ENCODE data around the gene NTRK3. TPM values are rescaled to one million over a fixed set of nuclear protein-coding genes. Genes with fewer than 3 reads are reported as not detected.

NTRK3 gene
- polyA plus RNA-seq, 1 experiment, result 0.21 TPM

- Histone ChIP-seq H3K27me3 (ENCODE audit: control insufficient read depth, insufficient read depth, low read length) (peaks cover 4% of the 10 kb centered on the region), H3K4me3 (ENCODE audit: low read depth, low read length) (no peak overlapping the region), H3K27ac (ENCODE audit: low read depth, low read length) (no peak overlapping the region), H3K9me3 (ENCODE audit: control insufficient read depth, insufficient read depth, low read length) (no peaks in the 10 kb centered on the region)
- no peak for DNase-seq (ENCODE audit: low read depth, low spot score)
- ChIA-PET CTCF (no interaction called here), POLR2A (no interaction called here)
- TF ChIP-seq, protein P1, sequence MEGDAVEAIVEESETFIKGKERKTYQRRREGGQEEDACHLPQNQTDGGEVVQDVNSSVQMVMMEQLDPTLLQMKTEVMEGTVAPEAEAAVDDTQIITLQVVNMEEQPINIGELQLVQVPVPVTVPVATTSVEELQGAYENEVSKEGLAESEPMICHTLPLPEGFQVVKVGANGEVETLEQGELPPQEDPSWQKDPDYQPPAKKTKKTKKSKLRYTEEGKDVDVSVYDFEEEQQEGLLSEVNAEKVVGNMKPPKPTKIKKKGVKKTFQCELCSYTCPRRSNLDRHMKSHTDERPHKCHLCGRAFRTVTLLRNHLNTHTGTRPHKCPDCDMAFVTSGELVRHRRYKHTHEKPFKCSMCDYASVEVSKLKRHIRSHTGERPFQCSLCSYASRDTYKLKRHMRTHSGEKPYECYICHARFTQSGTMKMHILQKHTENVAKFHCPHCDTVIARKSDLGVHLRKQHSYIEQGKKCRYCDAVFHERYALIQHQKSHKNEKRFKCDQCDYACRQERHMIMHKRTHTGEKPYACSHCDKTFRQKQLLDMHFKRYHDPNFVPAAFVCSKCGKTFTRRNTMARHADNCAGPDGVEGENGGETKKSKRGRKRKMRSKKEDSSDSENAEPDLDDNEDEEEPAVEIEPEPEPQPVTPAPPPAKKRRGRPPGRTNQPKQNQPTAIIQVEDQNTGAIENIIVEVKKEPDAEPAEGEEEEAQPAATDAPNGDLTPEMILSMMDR (IDR thresholded peaks at IDR 0.05; ENCODE audit: low read depth, low read length), result no peak
Observed at GRCh38 chr15:87985451-87985850, 271.1 kb downstream of the NTRK3 start.

- CTCF ChIA-PET, result no interaction called here
- POLR2A ChIA-PET, result no interaction called here
- Histone ChIP-seq H3K9me3 (ENCODE audit: control insufficient read depth, insufficient read depth, low read length) (no peaks in the 10 kb centered on the region), H3K27ac (ENCODE audit: low read depth, low read length) (no peak overlapping the region), H3K4me3 (ENCODE audit: low read depth, low read length) (no peak overlapping the region), H3K27me3 (ENCODE audit: control insufficient read depth, insufficient read depth, low read length) (peaks cover 4% of the 10 kb centered on the region)
- DNase-seq (ENCODE audit: low read depth, low spot score), result no peak
- TF ChIP-seq, protein P1 (IDR thresholded peaks at IDR 0.05; ENCODE audit: low read depth, low read length), result no peak
Observed at GRCh38 chr15:87981969-87982368, 274.6 kb downstream of the NTRK3 start.

DNA sequence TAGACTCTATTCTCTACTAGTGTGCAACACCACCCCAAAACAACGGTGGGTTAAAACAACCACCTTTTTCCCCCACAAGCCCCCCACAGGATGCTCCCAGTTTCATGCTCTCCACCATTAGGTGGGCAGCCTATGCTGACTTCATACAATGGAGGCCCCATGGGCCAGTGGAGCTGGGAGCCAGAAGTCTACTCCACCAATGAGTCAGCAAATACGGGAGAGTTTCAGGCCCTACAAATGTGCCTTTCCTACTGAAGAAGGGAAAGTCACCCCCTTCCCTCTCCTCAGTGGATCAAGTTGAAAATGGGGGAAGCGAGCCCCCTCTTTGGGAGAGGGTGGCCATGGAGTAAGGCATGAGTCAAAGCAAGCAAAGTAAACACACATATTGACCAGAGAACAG lies 278.6 kb downstream of the NTRK3 start:
- no peak overlapping the region for H3K4me3 ChIP-seq (ENCODE audit: low read depth, low read length)
- POLR2A ChIA-PET, result no interaction called here
- H3K27ac ChIP-seq (ENCODE audit: low read depth, low read length), result no peak overlapping the region
- DNase-seq (ENCODE audit: low read depth, low spot score), result no peak
- TF ChIP-seq, protein P1 (IDR thresholded peaks at IDR 0.05; ENCODE audit: low read depth, low read length), result no peak
- H3K9me3 ChIP-seq (ENCODE audit: control insufficient read depth, insufficient read depth, low read length), result peaks cover 3% of the 10 kb centered on the region; the same call in 1 of the 2 replicates
- H3K27me3 ChIP-seq (ENCODE audit: control insufficient read depth, insufficient read depth, low read length), result peaks cover 4% of the 10 kb centered on the region
- CTCF ChIA-PET, result no interaction called here

DNA sequence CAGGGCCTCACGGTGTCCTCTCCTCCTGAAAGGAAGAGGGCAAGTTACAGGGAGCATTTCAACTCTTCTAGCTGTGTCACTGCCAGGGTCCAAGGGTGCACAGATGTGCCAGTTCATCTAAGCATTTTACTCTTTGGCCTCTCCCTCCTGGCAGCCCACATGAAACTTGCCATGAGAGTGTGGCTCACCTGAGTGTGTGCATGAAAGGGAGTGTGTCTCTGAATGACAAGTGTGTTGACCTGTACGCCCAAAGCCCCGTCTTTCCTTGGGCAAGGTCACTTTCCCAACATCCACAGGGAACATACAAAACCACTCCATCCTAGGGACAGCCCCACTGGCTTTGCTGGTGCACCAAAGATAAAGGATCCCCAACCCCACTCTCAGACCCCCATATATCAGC lies 280.0 kb downstream of the NTRK3 start:
- no peak for DNase-seq (ENCODE audit: low read depth, low spot score)
- TF ChIP-seq, protein P1 (IDR thresholded peaks at IDR 0.05; ENCODE audit: low read depth, low read length), result no peak
- peaks cover 3% of the 10 kb centered on the region; the same call in 1 of the 2 replicates for H3K9me3 ChIP-seq (ENCODE audit: control insufficient read depth, insufficient read depth, low read length)
- ChIA-PET POLR2A (no interaction called here), CTCF (no interaction called here)
- H3K27ac ChIP-seq (ENCODE audit: low read depth, low read length), result no peak overlapping the region
- no peaks in the 10 kb centered on the region for H3K27me3 ChIP-seq (ENCODE audit: control insufficient read depth, insufficient read depth, low read length)
- no peak overlapping the region for H3K4me3 ChIP-seq (ENCODE audit: low read depth, low read length)

DNA sequence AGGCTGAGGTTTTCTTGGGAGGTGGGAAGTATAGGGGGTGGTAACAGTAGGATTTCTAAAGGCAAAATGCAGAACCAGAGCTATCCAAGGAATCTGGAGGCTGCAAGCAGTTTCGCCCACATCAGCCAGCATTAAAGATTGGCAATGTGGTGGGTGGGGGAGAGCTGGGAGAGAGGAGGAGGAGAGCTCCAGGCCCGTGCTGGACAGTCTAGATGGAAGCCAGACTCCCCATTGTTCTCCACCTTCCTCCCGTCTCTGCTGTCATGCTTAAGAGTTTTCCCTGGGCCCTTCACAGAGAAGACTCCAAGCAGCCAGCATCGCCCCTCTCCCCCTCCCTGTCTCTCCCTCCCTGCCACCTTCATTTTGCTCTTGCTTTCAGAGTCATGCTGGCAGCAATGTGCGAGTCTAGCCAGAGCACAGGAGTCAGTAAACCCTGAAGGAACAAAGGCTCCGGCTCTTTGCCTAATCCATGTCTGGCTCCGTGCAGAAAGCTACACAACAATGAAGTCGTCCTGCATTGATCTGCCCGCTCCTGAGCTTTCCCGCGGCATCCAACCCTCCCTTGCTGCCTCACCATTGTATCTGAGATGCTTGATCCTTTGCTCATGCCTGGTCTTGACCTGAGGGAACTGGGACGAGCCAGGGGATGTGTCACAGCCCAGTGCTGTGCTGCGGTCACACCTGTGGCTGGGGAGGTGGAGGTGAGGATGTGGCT lies 282.9 kb downstream of the NTRK3 start:
- Histone ChIP-seq H3K9me3 (ENCODE audit: control insufficient read depth, insufficient read depth, low read length) (peaks cover 3% of the 10 kb centered on the region; the same call in 1 of the 2 replicates), H3K27me3 (ENCODE audit: control insufficient read depth, insufficient read depth, low read length) (no peaks in the 10 kb centered on the region), H3K4me3 (ENCODE audit: low read depth, low read length) (no peak overlapping the region), H3K27ac (ENCODE audit: low read depth, low read length) (no peak overlapping the region)
- TF ChIP-seq, protein P1 (IDR thresholded peaks at IDR 0.05; ENCODE audit: low read depth, low read length), result no peak
- no peak for DNase-seq (ENCODE audit: low read depth, low spot score)
- POLR2A ChIA-PET, result no interaction called here
- CTCF ChIA-PET, result no interaction called here

Measured in AG04450 (cell line).